H1 (cell line): Measurements from ENCODE around the gene SELENBP1. TPM values are rescaled to one million over a fixed set of nuclear protein-coding genes. Genes with fewer than 3 reads are reported as not detected.

Source experiments
- ASH2L ChIP-seq: fragments of 200-600, 300-600 bp; sonication (generic); IDR thresholded peaks from one replicate; pipeline ENCODE4 v1.7.1; 2017; ENCODE audit warnings: low read length
- CBX5 ChIP-seq: fragments of 300-800, 300-1000 bp; sonication (generic); IDR thresholded peaks from 2 replicates; pipeline ENCODE4 v1.7.1; 2016; ENCODE audit warnings: antibody characterized with exemption, low read length, low read depth
- GTF2F1 ChIP-seq: IDR thresholded peaks from 2 replicates; pipeline ENCODE4 v1.6.1; 2012; ENCODE audit warnings: low read depth, low read length, improper control_type of control experiment, borderline replicate concordance
- HDAC2 ChIP-seq, 2 experiments: fragments of 300-600 bp in 1 of 2; sonication (generic) in 1 of 2; IDR thresholded peaks; 2 replicates each; pipeline ENCODE4 v1.6.1; 2011 to 2012; ENCODE audit warnings: low read depth in 2 of 2, low read length in 2 of 2, mild to moderate bottlenecking in 2 of 2, moderate library complexity in 2 of 2, borderline replicate concordance in 1 of 2, inconsistent platforms in 1 of 2
- KDM5A ChIP-seq: fragments of 200-600 bp; IDR thresholded peaks from 2 replicates; pipeline ENCODE4 v1.7.1; 2012; ENCODE audit warnings: mild to moderate bottlenecking, low read length, inconsistent platforms, mixed read lengths
- NRF1 ChIP-seq: IDR thresholded peaks from 2 replicates; pipeline ENCODE4 v1.6.1; 2011; ENCODE audit warnings: mild to moderate bottlenecking, low read depth, low read length, improper control_type of control experiment
- SRF ChIP-seq: IDR thresholded peaks from 2 replicates; pipeline ENCODE4 v1.6.1; 2011; ENCODE audit warnings: mild to moderate bottlenecking, low read depth, low read length, moderate library complexity
- polyA plus RNA-seq, 7 experiments: library from polyadenylated mRNA; depleted of rRNA in 3 of 7; stranded (reverse) in 5 of 7; unstranded in 2 of 7; fragments of >200 nt in 5 of 7; fragments of 200-250 nt in 2 of 7; gene quantifications; 1 replicate in 5 of 7; 2 replicates in 1 of 7; 4 replicates in 1 of 7; pipeline versions ENCODE4 v1.2.1 to v1.2.3, GENCODE V29; 2011 to 2013; ENCODE audit warnings: missing spikeins in 2 of 7, mixed read lengths in 2 of 7
- total RNA-seq: library from RNA; stranded (reverse); fragmentation: NEBNext Ultra II Directional; extraction: Animal tissue kit (Norgen Biotek cat#: 25700); gene quantifications from 2 replicates; pipeline ENCODE4 v1.2.1, GENCODE V29; 2021
- TF ChIP-seq, protein P1 (sequence below): fragments of 300-600 bp; sonication (generic); IDR thresholded peaks from 2 replicates; pipeline ENCODE4 v1.7.1; 2012; ENCODE audit warnings: low read length, moderate library complexity, mild to moderate bottlenecking, inconsistent platforms; ENCODE audit not compliant: insufficient replicate concordance

The SELENBP1 gene
- total and polyA plus RNA-seq, 2 of the 8 experiments (the other 6 are each of a cell fraction or from before 2014, with no cell fraction given) = 20.0 to 32.4 TPM

DNA sequence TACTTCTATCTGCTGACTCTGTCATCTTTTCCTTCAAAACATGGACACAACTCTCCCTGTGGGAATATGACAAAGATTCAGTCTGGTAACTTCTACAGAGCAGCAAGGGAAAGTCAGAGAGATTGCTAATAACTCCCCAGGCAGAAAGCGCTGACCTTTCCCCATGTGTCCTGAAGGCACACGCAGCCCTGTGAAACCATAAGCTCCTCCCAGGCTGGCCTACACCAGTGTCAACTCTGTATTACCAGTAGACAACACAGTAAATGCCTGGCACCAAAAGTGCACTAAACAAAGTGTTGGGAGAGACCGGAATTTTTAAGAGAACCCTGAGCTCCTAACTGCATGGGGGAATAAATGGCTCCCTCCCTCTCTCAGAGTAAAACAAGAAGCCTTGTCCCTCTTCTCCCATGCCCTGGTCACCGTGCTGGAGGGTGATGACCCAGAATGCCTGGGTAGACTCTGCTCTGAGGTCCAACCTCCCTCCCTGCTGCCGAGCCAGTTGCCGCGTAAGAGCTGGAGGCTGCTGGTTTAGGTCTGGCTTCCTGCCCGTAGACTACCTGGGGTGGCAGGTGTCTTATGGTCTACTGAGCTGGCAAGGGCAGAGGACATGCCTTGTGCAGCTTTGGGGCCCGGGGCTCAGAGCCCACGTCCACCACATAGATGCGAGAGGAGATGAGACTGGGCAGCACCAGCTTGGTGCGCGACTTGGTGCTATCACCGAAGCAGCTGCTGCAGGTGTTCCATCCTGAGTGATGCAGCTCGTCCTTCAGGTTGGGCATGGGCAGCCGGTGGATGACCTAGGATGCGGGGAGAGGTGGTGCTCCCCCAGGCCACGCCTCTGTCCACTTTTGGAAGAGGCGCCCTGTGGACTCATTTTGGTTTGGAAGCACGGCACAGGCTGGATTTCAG lies 3.9 kb downstream of the SELENBP1 start (continued):
- TF ChIP-seq, protein P1, sequence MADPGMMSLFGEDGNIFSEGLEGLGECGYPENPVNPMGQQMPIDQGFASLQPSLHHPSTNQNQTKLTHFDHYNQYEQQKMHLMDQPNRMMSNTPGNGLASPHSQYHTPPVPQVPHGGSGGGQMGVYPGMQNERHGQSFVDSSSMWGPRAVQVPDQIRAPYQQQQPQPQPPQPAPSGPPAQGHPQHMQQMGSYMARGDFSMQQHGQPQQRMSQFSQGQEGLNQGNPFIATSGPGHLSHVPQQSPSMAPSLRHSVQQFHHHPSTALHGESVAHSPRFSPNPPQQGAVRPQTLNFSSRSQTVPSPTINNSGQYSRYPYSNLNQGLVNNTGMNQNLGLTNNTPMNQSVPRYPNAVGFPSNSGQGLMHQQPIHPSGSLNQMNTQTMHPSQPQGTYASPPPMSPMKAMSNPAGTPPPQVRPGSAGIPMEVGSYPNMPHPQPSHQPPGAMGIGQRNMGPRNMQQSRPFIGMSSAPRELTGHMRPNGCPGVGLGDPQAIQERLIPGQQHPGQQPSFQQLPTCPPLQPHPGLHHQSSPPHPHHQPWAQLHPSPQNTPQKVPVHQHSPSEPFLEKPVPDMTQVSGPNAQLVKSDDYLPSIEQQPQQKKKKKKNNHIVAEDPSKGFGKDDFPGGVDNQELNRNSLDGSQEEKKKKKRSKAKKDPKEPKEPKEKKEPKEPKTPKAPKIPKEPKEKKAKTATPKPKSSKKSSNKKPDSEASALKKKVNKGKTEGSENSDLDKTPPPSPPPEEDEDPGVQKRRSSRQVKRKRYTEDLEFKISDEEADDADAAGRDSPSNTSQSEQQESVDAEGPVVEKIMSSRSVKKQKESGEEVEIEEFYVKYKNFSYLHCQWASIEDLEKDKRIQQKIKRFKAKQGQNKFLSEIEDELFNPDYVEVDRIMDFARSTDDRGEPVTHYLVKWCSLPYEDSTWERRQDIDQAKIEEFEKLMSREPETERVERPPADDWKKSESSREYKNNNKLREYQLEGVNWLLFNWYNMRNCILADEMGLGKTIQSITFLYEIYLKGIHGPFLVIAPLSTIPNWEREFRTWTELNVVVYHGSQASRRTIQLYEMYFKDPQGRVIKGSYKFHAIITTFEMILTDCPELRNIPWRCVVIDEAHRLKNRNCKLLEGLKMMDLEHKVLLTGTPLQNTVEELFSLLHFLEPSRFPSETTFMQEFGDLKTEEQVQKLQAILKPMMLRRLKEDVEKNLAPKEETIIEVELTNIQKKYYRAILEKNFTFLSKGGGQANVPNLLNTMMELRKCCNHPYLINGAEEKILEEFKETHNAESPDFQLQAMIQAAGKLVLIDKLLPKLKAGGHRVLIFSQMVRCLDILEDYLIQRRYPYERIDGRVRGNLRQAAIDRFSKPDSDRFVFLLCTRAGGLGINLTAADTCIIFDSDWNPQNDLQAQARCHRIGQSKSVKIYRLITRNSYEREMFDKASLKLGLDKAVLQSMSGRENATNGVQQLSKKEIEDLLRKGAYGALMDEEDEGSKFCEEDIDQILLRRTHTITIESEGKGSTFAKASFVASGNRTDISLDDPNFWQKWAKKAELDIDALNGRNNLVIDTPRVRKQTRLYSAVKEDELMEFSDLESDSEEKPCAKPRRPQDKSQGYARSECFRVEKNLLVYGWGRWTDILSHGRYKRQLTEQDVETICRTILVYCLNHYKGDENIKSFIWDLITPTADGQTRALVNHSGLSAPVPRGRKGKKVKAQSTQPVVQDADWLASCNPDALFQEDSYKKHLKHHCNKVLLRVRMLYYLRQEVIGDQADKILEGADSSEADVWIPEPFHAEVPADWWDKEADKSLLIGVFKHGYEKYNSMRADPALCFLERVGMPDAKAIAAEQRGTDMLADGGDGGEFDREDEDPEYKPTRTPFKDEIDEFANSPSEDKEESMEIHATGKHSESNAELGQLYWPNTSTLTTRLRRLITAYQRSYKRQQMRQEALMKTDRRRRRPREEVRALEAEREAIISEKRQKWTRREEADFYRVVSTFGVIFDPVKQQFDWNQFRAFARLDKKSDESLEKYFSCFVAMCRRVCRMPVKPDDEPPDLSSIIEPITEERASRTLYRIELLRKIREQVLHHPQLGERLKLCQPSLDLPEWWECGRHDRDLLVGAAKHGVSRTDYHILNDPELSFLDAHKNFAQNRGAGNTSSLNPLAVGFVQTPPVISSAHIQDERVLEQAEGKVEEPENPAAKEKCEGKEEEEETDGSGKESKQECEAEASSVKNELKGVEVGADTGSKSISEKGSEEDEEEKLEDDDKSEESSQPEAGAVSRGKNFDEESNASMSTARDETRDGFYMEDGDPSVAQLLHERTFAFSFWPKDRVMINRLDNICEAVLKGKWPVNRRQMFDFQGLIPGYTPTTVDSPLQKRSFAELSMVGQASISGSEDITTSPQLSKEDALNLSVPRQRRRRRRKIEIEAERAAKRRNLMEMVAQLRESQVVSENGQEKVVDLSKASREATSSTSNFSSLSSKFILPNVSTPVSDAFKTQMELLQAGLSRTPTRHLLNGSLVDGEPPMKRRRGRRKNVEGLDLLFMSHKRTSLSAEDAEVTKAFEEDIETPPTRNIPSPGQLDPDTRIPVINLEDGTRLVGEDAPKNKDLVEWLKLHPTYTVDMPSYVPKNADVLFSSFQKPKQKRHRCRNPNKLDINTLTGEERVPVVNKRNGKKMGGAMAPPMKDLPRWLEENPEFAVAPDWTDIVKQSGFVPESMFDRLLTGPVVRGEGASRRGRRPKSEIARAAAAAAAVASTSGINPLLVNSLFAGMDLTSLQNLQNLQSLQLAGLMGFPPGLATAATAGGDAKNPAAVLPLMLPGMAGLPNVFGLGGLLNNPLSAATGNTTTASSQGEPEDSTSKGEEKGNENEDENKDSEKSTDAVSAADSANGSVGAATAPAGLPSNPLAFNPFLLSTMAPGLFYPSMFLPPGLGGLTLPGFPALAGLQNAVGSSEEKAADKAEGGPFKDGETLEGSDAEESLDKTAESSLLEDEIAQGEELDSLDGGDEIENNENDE = no peak
- no peak for TF ChIP-seq GTF2F1
- TF ChIP-seq ASH2L = no peak
- no peak for TF ChIP-seq CBX5
- TF ChIP-seq SRF = no peak
- no peak for TF ChIP-seq HDAC2 (IDR thresholded peaks at IDR 0.05; ENCODE audit: borderline replicate concordance in 1 of 2, low read depth in 2 of 2, low read length in 2 of 2)
- TF ChIP-seq NRF1 = no peak
- TF ChIP-seq KDM5A = no peak
